Right lobe of liver (tissue), 4 donors: Measurements from ENCODE around the gene ZNF559.

ENCODE experiments used
- POLR2A ChIP-seq: fragments of 450-650 bp; IDR thresholded peaks from one replicate; pipeline ENCODE4 v1.6.1; 2017; ENCODE audit warnings: antibody characterized with exemption, mild to moderate bottlenecking
- TF ChIP-seq, protein P1 (sequence below), 4 donors: fragments of 200-600 bp in 3 of 4; fragments of 450-650 bp in 1 of 4; IDR thresholded peaks; one replicate each; pipeline versions ENCODE4 v1.5.1 to v1.8.0; 2016 to 2022; ENCODE audit warnings: antibody characterized with exemption in 4 of 4, mild to moderate bottlenecking in 2 of 4
- donor health status: DM: no; HTN: no; CAD: no.
- donor health status: DM: no; HTN: no; CAD: no.
- donor health status: DM: no; HTN: yes; CAD: no.

DNA sequence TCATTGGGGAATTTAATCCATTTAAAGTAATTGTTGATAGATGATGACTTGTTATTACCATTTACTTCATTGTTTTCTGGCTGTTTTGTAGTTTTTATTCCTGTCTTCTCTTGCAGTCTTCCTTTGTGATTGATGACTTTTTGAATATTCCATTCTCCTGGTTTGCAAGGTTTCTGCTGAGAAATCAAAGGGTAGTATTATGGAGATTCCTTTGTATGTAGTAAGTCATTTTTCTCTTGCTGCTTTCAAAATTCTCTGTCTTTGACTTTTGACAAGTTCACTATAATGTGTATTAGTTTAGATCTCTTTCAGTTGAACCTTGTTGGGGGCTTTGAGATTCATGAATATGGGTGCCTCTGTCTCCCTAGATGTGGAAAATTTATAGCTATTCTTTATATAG, 6.0 kb downstream of the ZNF559 start:
- no peak for TF ChIP-seq POLR2A
- TF ChIP-seq, protein P1, sequence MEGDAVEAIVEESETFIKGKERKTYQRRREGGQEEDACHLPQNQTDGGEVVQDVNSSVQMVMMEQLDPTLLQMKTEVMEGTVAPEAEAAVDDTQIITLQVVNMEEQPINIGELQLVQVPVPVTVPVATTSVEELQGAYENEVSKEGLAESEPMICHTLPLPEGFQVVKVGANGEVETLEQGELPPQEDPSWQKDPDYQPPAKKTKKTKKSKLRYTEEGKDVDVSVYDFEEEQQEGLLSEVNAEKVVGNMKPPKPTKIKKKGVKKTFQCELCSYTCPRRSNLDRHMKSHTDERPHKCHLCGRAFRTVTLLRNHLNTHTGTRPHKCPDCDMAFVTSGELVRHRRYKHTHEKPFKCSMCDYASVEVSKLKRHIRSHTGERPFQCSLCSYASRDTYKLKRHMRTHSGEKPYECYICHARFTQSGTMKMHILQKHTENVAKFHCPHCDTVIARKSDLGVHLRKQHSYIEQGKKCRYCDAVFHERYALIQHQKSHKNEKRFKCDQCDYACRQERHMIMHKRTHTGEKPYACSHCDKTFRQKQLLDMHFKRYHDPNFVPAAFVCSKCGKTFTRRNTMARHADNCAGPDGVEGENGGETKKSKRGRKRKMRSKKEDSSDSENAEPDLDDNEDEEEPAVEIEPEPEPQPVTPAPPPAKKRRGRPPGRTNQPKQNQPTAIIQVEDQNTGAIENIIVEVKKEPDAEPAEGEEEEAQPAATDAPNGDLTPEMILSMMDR (IDR thresholded peaks at IDR 0.05), result no peak
